Spleen (tissue), 11 donors: ENCODE measurements around the gene FGF8. TPM values are rescaled to one million over a fixed set of nuclear protein-coding genes. Genes with fewer than 3 reads are reported as not detected.

Experiments
- DNase-seq: peaks from one replicate; pipeline ENCODE4 v3.0.0-alpha.2; 2020
- H3K27ac ChIP-seq, 8 donors: fragments of 200-600 bp; sonication (generic) in 7 of 8; 1 replicate in 4 of 8; 2 replicates in 4 of 8; pipeline versions ENCODE4 v1.5.0 to v1.8.0; 2016 to 2021; ENCODE audit warnings: inconsistent platforms in 4 of 8, mild to moderate bottlenecking in 4 of 8, moderate library complexity in 1 of 8
- H3K27me3 ChIP-seq, 7 donors: fragments of 200-600 bp; sonication (generic) in 6 of 7; replicated peaks in 1 of 7; 1 replicate in 4 of 7; 2 replicates in 3 of 7; pipeline versions ENCODE4 v1.5.0 to v1.8.0; 2016 to 2021; ENCODE audit warnings: inconsistent platforms in 3 of 7, mild to moderate bottlenecking in 1 of 7
- H3K36me3 ChIP-seq, 6 donors: fragments of 200-600 bp; sonication (generic) in 5 of 6; 1 replicate in 4 of 6; 2 replicates in 2 of 6; pipeline versions ENCODE4 v1.5.0 to v1.8.0; 2016 to 2021; ENCODE audit warnings: inconsistent platforms in 2 of 6
- H3K4me1 ChIP-seq, 6 donors: fragments of 200-600 bp; sonication (generic) in 5 of 6; 1 replicate in 3 of 6; 2 replicates in 3 of 6; pipeline versions ENCODE4 v1.5.0 to v1.8.0; 2016 to 2021; ENCODE audit warnings: inconsistent platforms in 3 of 6
- H3K4me3 ChIP-seq, 8 donors: fragments of 200-600 bp; sonication (generic) in 7 of 8; 1 replicate in 4 of 8; 2 replicates in 4 of 8; pipeline versions ENCODE4 v1.5.0 to v1.8.0; 2016 to 2021; ENCODE audit warnings: inconsistent platforms in 4 of 8, mild to moderate bottlenecking in 4 of 8, moderate library complexity in 2 of 8
- H3K9me3 ChIP-seq, 8 donors: fragments of 200-600 bp; sonication (generic) in 7 of 8; 1 replicate in 4 of 8; 2 replicates in 4 of 8; pipeline versions ENCODE4 v1.5.0 to v1.8.0; 2016 to 2021; ENCODE audit warnings: inconsistent platforms in 4 of 8
- CTCF ChIP-seq, 11 experiments: fragments of 200-600 bp in 7 of 11; fragments of 450-650 bp in 4 of 11; sonication (generic) in 4 of 11; IDR thresholded peaks in 8 of 11; conservative IDR thresholded peaks in 3 of 11; 1 replicate in 7 of 11; 2 replicates in 4 of 11; pipeline versions ENCODE4 v1.4.0 to v1.8.0; 2016 to 2021; ENCODE audit warnings: antibody characterized with exemption in 11 of 11, inconsistent platforms in 4 of 11, mild to moderate bottlenecking in 1 of 11
- POLR2A ChIP-seq, 3 donors: fragments of 450-650 bp; IDR thresholded peaks; one replicate each; pipeline ENCODE4 v1.5.1; 2017; ENCODE audit warnings: antibody characterized with exemption in 3 of 3, mild to moderate bottlenecking in 1 of 3
- POLR2AphosphoS5 ChIP-seq, 3 donors: sonication (generic); formaldehyde crosslinking; IDR thresholded peaks; one replicate each; pipeline ENCODE4 v1.5.1; 2017; ENCODE audit warnings: antibody characterized with exemption in 3 of 3
- WGBS, 5 donors: extraction: QIAGEN DNeasy Blood & Tissue Kit in 3 of 5; methylation state at CpG; one replicate each; pipeline versions ENCODE4 v1.1.5 to v1.1.7; 2013 to 2018; 5-methylcytosine and 5-hydroxymethylcytosine counted together
- intact Hi-C: fragments of 100-400 bp; cut with DNase I; formaldehyde crosslinking; loops from one replicate; pipeline ENCODE4 v1.15.0; 2023; ENCODE audit warnings: low total_unique reads
- polyA plus RNA-seq, 3 donors: library from polyadenylated mRNA; stranded (reverse); fragments of 200-250 nt; gene quantifications; one replicate each; pipeline ENCODE4 v1.2.1, GENCODE V29; 2013
- total RNA-seq, 7 donors: library from RNA; depleted of rRNA in 3 of 7; stranded (reverse); fragments of >200 nt in 3 of 7; fragmentation: NEBNext Ultra II Directional in 4 of 7; extraction: Animal tissue kit (Norgen Biotek cat#: 25700) in 4 of 7; gene quantifications; one replicate each; pipeline versions ENCODE4 v1.1.0 to v1.2.1, GENCODE V29; 2016 to 2021
- donor health status: healthy with polysubstance abuse.
- donor health status: DM: no; HTN: no; CAD: no; lungs with moderate emphysema.
- donor health status: DM: no; HTN: no; CAD: no.
- donor health status: Bipolar disorder and iron deficiency.
- donor health status: healthy.
- donor health status: DM: no; HTN: no; CAD: no.
- donor health status: DM: yes; HTN: yes; CAD: no.

Gene FGF8
- total and polyA plus RNA-seq, 10 donors = 0.11 TPM; not detected in 8

- Histone ChIP-seq H3K4me1 (no peaks in the 10 kb centered on the region), H3K27ac (no peak overlapping the region), H3K36me3 (no peaks in the 10 kb centered on the region), H3K4me3 (no peak overlapping the region), H3K27me3 (peaks cover 0 to 42% (median 0%) of the 10 kb centered on the region in 7 donors), H3K9me3 (no peaks in the 10 kb centered on the region)
- DNase-seq = peak; percentile 45
- TF ChIP-seq CTCF (IDR thresholded peaks at IDR 0.05 in 8 of 11, conservative IDR thresholded peaks at IDR 0.05 in 3 of 11) (no peak), POLR2AphosphoS5 (IDR thresholded peaks at IDR 0.05) (no peak), POLR2A (IDR thresholded peaks at IDR 0.05) (no peak)
- 78 to 87% (median 82%) methylated on average over 7 to 10 of the region's 10 CpGs for WGBS, 5 donors
- intact Hi-C loops = no loop called here
Observed at GRCh38 chr10:101763141-101763846, 12.6 kb downstream of the FGF8 start.

GRCh38 chr10:101762736-101763135, 13.2 kb downstream of the FGF8 start:
- Histone ChIP-seq H3K4me3 (no peak overlapping the region), H3K27ac (no peak overlapping the region), H3K36me3 (no peaks in the 10 kb centered on the region), H3K4me1 (no peaks in the 10 kb centered on the region), H3K9me3 (no peaks in the 10 kb centered on the region), H3K27me3 (peaks cover 0 to 38% (median 0%) of the 10 kb centered on the region in 7 donors)
- peak; percentile 39 for DNase-seq
- WGBS, 5 donors = 86 to 92% (median 90%) methylated on average over 5 of the region's 5 CpGs
- intact Hi-C loops = no loop called here
- TF ChIP-seq CTCF (IDR thresholded peaks at IDR 0.05 in 8 of 11, conservative IDR thresholded peaks at IDR 0.05 in 3 of 11) (no peak), POLR2AphosphoS5 (IDR thresholded peaks at IDR 0.05) (no peak), POLR2A (IDR thresholded peaks at IDR 0.05) (no peak)

- intact Hi-C loops = no loop called here
- H3K36me3 ChIP-seq = no peaks in the 10 kb centered on the region
- H3K27me3 ChIP-seq = peaks cover 0 to 28% (median 0%) of the 10 kb centered on the region in 7 donors
- 77 to 88% (median 84%) methylated on average over 7 to 9 of the region's 9 CpGs for WGBS, 5 donors
- TF ChIP-seq POLR2A (IDR thresholded peaks at IDR 0.05) = no peak
- TF ChIP-seq POLR2AphosphoS5 (IDR thresholded peaks at IDR 0.05) = no peak
- no peaks in the 10 kb centered on the region for H3K9me3 ChIP-seq
- no peaks in the 10 kb centered on the region for H3K4me1 ChIP-seq
- peak; percentile 50 for DNase-seq
- H3K4me3 ChIP-seq = no peak overlapping the region
- H3K27ac ChIP-seq = no peak overlapping the region
Observed at GRCh38 chr10:101761226-101761625, 14.7 kb downstream of the FGF8 start.

GRCh38 chr10:101760510-101760909, 15.4 kb downstream of the FGF8 start:
- Histone ChIP-seq H3K27ac (no peak overlapping the region), H3K4me3 (no peak overlapping the region), H3K36me3 (no peaks in the 10 kb centered on the region), H3K27me3 (peaks cover 0 to 25% (median 0%) of the 10 kb centered on the region in 7 donors), H3K4me1 (no peaks in the 10 kb centered on the region), H3K9me3 (no peaks in the 10 kb centered on the region)
- peak; percentile 7 for DNase-seq
- TF ChIP-seq POLR2A (IDR thresholded peaks at IDR 0.05) = no peak
- no peak for TF ChIP-seq POLR2AphosphoS5 (IDR thresholded peaks at IDR 0.05)
- no peak for TF ChIP-seq CTCF (IDR thresholded peaks at IDR 0.05 in 8 of 11, conservative IDR thresholded peaks at IDR 0.05 in 3 of 11)
- intact Hi-C loops = no loop called here
- 66 to 80% (median 72%) methylated on average over 3 of the region's 3 CpGs for WGBS, 5 donors
